SIG-M5 treated with dmso at 0.1 percent for 504 hours (cell line): ENCODE measurements around the gene SMCHD1.
"Not testable (repeated sequence)": the region's sequence is repeated elsewhere in the genome, so short reads cannot be mapped to it uniquely, and the experiment has no call there.

Experiments
- DNase-seq: peaks from one replicate; lab custom pipeline; 2025; ENCODE audit not compliant: unreplicated experiment; lab: John Stamatoyannopoulos, UW

Gene SMCHD1

GRCh38 chr18:2809666-2810183, 154.2 kb downstream of the SMCHD1 start:
- DNase-seq = not testable (repeated sequence)

- no peak for DNase-seq
Measured at GRCh38 chr18:2811416-2811815, 155.9 kb downstream of the SMCHD1 start.

- no peak for DNase-seq
Measured at GRCh38 chr18:2814928-2815327, 159.4 kb downstream of the SMCHD1 start.

GRCh38 chr18:2818281-2818680, 162.8 kb downstream of the SMCHD1 start:
- DNase-seq = no peak

GRCh38 chr18:2821695-2822094, 166.2 kb downstream of the SMCHD1 start:
- no peak for DNase-seq

- DNase-seq = no peak
Measured at GRCh38 chr18:2822213-2822921, 166.8 kb downstream of the SMCHD1 start.

GRCh38 chr18:2823202-2823601, 167.7 kb downstream of the SMCHD1 start:
- no peak for DNase-seq

GRCh38 chr18:2823966-2824365, 168.4 kb downstream of the SMCHD1 start:
- no peak for DNase-seq

GRCh38 chr18:2824865-2825264, 169.3 kb downstream of the SMCHD1 start:
- DNase-seq = no peak

- DNase-seq = no peak
Measured at GRCh38 chr18:2825613-2826175, 170.2 kb downstream of the SMCHD1 start.

- DNase-seq = no peak
Measured at GRCh38 chr18:2826581-2826980, 171.1 kb downstream of the SMCHD1 start.

GRCh38 chr18:2827061-2827460, 171.5 kb downstream of the SMCHD1 start:
- no peak for DNase-seq

- not testable (repeated sequence) for DNase-seq
Measured at GRCh38 chr18:2836118-2836517, 180.6 kb downstream of the SMCHD1 start.

GRCh38 chr18:2837290-2837689, 181.8 kb downstream of the SMCHD1 start:
- not testable (repeated sequence) for DNase-seq

- no peak for DNase-seq
Measured at GRCh38 chr18:2839202-2839601, 183.7 kb downstream of the SMCHD1 start.

GRCh38 chr18:2840521-2840920, 185.0 kb downstream of the SMCHD1 start:
- DNase-seq = no peak

GRCh38 chr18:2843146-2843545, 187.6 kb downstream of the SMCHD1 start:
- DNase-seq = no peak

- no peak for DNase-seq
Measured at GRCh38 chr18:2845172-2845571, 189.6 kb downstream of the SMCHD1 start.

- DNase-seq = no peak
Measured at GRCh38 chr18:2846636-2847316, 191.2 kb downstream of the SMCHD1 start, which contains the start of gene EMILIN2. TSS of gene EMILIN2 (plus strand) at chr18:2847006. CDS start at chr18:2847189, 183 bp downstream.

GRCh38 chr18:2847317-2848246, 192.1 kb downstream of the SMCHD1 start:
- DNase-seq = no peak
